ENCODE results near the gene B3GNT9. TPM values are rescaled to one million over a fixed set of nuclear protein-coding genes. Genes with fewer than 3 reads are reported as not detected.

The B3GNT9 gene
- total and polyA plus RNA-seq, 2 of the 8 experiments (the other 6 are each of a cell fraction or from before 2014, with no cell fraction given): 3.5 to 9.0 TPM

DNA sequence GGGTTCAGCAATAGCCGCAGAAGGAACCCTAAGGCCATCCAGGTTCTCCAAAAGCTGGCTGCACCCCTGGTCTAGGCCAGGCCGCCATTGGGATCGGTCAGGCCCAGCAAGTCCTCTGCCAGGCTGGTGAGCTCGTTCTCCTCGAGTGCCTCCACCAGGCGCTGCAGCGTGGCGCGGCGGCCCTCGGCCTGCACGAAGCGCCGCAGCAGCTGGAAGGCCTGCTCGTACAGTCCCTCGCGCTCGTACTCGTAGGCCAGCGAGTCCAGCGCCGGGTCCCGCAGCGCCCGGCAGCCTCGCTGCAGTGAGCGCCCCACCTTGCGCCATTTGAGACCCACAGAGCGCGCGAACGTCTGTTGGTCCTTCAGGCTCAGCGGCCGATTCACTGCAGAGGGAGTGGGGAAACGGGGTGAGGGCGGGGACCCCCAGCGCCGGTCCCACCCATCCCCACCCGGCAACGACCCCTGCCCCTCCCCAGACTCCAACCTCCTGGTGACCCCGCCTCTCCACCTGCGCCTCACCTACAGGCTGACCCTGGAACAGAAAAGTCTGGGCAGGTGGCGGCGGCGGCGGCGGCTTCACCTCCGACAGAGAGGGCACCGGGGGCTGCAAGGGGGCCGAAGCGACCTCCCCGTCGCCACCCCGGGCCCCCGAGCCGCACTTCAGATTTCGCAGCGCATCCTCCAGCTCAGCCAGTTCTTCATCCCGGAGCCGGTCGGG is 3.9 kb upstream of the B3GNT9 start (continued):
- TF ChIP-seq, protein P1, sequence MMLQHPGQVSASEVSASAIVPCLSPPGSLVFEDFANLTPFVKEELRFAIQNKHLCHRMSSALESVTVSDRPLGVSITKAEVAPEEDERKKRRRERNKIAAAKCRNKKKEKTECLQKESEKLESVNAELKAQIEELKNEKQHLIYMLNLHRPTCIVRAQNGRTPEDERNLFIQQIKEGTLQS (IDR thresholded peaks at IDR 0.05; ENCODE audit: insufficient read depth, low read depth, low read length): no peak
- TF ChIP-seq KDM5A (IDR thresholded peaks at IDR 0.05; ENCODE audit: low read length): no peak
- TF ChIP-seq E2F6 (IDR thresholded peaks at IDR 0.05): peak; percentile 90
- TF ChIP-seq SIRT6 (IDR thresholded peaks at IDR 0.05; ENCODE audit: low read length): no peak
- no peak for TF ChIP-seq GTF2F1 (IDR thresholded peaks at IDR 0.05; ENCODE audit: borderline replicate concordance, low read depth, low read length)
- TF ChIP-seq EGR1 (IDR thresholded peaks at IDR 0.05; ENCODE audit: borderline replicate concordance, low read depth, low read length): no peak
- no peak for TF ChIP-seq SP2 (IDR thresholded peaks at IDR 0.05; ENCODE audit: low read length)
- TF ChIP-seq TAF7 (optimal IDR thresholded peaks at IDR 0.05; ENCODE audit: borderline replicate concordance, low read depth, low read length): no peak
- no peak for TF ChIP-seq SIN3A (conservative IDR thresholded peaks at IDR 0.05 in 1 of 2, IDR thresholded peaks at IDR 0.05 in 1 of 2; ENCODE audit: low read depth in 1 of 2, low read length in 2 of 2)
- TF ChIP-seq EZH2 (IDR thresholded peaks at IDR 0.05; ENCODE audit: low read depth, low read length, severe bottlenecking): peak; percentile 52
- no peak for TF ChIP-seq CHD2 (IDR thresholded peaks at IDR 0.05; ENCODE audit: low read length)
- TF ChIP-seq CTCF (IDR thresholded peaks at IDR 0.05; ENCODE audit: control extremely low read depth in 1 of 3, insufficient read depth in 1 of 3, low read depth in 1 of 3, low read length in 3 of 3): 0 out of 4 replicates have a peak, but pooled peaks of 1 of the 3 experiments have one; percentile 5
- TF ChIP-seq SRF (IDR thresholded peaks at IDR 0.05; ENCODE audit: low read depth, low read length): no peak
- TF ChIP-seq SIX5 (IDR thresholded peaks at IDR 0.05; ENCODE audit: low read depth, low read length): no peak
- no peak for TF ChIP-seq BACH1 (IDR thresholded peaks at IDR 0.05; ENCODE audit: low read length)
- peak; percentile 71 for TF ChIP-seq KDM4A (IDR thresholded peaks at IDR 0.05; ENCODE audit: low read depth, low read length, severe bottlenecking)
- no peak for TF ChIP-seq CBX8 (IDR thresholded peaks at IDR 0.05; ENCODE audit: borderline replicate concordance, low read depth, low read length)
- TF ChIP-seq POLR2A (IDR thresholded peaks at IDR 0.05; ENCODE audit: control extremely low read depth in 1 of 2, low read depth in 2 of 2, low read length in 2 of 2): no peak
- no peak for TF ChIP-seq ASH2L (IDR thresholded peaks at IDR 0.05; ENCODE audit: low read length)
- no peak for TF ChIP-seq MAFK (IDR thresholded peaks at IDR 0.05; ENCODE audit: low read depth, low read length)
- no peak for TF ChIP-seq POLR2AphosphoS5 (IDR thresholded peaks at IDR 0.05; ENCODE audit: low read depth, low read length)
- no peak for TF ChIP-seq TBP (IDR thresholded peaks at IDR 0.05; ENCODE audit: low read depth, low read length)
